Hematopoietic multipotent progenitor cell treated with erythropoietin and hydrocortisone succinate and interleukin-3 and kit ligand, for 17 days (in vitro differentiated cells): Measurements from ENCODE around the gene CD1D.
A peak's percentile ranks its signal among the peaks of the same experiment; 100 is the strongest.
"Not testable (repeated sequence)": the region's sequence is repeated elsewhere in the genome, so short reads cannot be mapped to it uniquely, and the experiment has no call there.

Source experiments
- DNase-seq: peaks from one replicate; pipeline ENCODE4 v3.0.0-alpha.2; 2015; ENCODE audit warnings: low spot score

Gene CD1D

DNA sequence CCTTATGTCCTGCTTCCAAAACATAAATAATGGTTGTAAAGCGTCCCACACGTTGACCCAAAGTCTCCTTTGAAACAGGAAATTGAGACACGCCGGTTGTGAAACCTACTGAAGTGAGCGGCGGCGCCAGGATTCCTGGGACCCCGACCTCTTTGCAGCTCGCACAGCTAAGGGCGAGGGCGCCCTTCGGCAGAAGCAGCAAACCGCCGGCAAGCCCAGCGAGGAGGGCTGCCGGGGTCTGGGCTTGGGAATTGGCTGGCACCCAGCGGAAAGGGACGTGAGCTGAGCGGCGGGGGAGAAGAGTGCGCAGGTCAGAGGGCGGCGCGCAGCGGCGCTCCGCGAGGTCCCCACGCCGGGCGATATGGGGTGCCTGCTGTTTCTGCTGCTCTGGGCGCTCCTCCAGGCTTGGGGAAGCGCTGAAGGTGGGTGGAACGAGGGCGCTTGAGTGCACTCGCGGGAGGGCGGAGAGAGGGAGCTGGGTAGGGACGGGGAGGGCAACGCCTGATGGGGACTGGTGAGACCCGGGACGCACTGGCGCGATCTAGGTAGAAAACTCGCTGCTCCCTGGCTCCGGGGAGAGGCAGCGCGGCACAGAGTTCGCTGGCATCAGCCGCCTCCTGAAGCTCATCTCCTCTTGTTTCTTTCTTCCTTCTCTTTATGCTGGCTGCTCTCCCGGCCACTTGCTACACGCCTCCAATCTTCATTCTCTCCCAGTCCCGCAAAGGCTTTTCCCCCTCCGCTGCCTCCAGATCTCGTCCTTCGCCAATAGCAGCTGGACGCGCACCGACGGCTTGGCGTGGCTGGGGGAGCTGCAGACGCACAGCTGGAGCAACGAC is at the start of gene CD1D:
Gene CD1D (plus strand): TSS at position 155 of the 836 bp plus-strand sequence. CDS start 207 bp downstream, at position 362.
- peak; percentile 19 for DNase-seq

- DNase-seq, result no peak
Observed at GRCh38 chr1:158131217-158131616, 49.5 kb upstream of the CD1D start.

- DNase-seq, result no peak
Observed at GRCh38 chr1:158140764-158141192, 39.9 kb upstream of the CD1D start.

- peak; percentile 21 for DNase-seq
Observed at GRCh38 chr1:158145173-158145719, 35.4 kb upstream of the CD1D start.

GRCh38 chr1:158146165-158146564 is 34.5 kb upstream of the CD1D start:
- no peak for DNase-seq

- no peak for DNase-seq
Observed at GRCh38 chr1:158146739-158147138, 34.0 kb upstream of the CD1D start.

DNA sequence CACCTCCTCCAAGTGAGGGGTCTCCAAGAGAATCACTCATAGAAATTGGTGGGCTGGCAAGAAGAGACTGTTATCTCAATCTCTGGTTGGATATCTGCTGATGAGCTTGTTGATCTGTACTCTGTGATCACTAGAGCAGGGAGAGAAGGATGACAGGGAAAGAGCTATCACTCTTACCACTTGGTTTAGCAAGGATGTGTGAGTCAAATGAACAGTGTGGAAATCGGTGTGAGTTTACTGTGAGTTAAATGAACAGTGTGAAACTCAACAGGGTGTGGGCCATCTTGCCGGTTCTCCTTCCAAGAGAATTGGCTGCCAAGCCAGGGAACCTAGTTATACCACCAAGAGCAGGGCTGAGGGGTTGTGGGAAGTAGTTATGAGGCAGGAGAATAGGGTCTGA is 33.3 kb upstream of the CD1D start:
- DNase-seq, result no peak

DNA sequence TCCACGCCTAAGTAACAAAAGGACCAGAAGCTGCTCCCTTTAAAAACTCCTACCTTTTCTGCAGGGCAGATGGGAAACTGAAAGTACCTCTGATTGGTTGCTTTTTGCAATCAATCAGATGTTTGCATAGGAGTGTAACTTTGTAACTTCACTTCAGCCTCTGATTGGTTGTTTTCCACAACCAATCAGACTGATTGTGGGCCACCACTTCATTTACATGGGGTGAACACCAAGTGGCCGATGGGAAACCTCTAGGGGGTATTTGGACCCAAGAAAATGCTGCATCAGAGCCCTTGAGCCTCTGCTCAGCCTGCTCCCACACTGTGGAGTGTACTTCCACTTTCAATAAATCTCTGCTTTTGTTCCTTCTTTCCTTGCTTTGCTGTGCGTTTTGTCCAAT is 32.8 kb upstream of the CD1D start:
- no peak for DNase-seq

DNA sequence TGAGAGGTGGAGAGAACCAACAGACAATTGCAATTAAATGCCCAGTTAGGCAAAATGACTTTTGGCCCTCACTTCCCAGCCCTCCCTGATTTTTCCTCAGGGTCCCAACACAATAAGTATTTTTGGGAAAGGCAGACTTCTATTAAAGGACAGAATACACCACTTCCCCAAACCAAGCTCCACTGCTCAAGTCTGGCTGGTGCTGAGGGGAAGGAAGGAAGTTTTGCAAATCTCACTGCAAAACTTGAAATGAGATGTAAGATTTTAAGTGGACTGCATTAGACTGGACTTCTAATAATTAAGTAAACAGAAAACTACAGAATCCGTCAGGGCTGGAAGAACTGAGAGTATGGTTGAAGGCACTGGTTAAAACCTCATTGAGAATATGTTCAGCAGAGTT is 32.2 kb upstream of the CD1D start:
- no peak for DNase-seq

DNA sequence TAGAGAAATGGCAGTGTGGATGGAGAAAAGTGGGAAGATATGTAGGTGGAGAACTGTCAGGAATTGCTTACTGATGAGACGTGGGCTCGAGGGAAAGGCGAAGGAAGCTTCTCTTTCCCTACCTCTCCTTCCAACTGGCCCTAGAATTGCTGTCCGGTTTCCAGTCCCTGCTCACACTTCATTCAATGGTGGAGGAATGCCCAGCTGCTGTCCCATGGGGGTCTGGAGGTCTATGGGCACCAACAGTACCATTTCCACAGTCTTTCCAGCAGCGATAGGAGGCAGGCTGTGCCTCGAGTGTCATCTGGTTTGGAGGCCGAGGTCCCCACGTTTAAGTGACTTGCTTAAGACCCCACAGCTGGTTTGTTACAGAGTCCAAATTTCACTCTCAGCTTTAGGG is 31.5 kb upstream of the CD1D start:
- no peak for DNase-seq

- peak; percentile 79 for DNase-seq
Observed at GRCh38 chr1:158149577-158150269, 31.0 kb upstream of the CD1D start.

- no peak for DNase-seq
Observed at GRCh38 chr1:158150523-158150922, 30.2 kb upstream of the CD1D start.

DNA sequence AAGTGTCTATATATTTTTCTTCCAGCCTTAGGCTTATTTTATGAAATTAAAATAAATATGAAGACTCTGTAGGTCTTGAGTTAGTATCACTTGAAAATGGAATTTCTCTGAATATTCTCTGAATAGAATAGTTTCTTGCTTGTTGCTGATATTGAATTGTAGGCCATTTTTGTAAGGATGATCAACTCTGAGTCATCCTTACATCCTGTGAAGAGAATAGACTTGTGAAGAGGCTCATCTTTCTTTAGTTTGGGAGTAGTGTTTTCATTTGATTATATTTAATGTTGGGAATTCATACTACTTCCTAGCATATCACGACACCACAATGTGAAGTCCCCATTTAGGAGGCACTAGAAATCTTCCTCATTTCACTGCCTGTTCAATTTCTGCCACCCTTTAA is 27.5 kb upstream of the CD1D start:
- DNase-seq, result no peak

DNA sequence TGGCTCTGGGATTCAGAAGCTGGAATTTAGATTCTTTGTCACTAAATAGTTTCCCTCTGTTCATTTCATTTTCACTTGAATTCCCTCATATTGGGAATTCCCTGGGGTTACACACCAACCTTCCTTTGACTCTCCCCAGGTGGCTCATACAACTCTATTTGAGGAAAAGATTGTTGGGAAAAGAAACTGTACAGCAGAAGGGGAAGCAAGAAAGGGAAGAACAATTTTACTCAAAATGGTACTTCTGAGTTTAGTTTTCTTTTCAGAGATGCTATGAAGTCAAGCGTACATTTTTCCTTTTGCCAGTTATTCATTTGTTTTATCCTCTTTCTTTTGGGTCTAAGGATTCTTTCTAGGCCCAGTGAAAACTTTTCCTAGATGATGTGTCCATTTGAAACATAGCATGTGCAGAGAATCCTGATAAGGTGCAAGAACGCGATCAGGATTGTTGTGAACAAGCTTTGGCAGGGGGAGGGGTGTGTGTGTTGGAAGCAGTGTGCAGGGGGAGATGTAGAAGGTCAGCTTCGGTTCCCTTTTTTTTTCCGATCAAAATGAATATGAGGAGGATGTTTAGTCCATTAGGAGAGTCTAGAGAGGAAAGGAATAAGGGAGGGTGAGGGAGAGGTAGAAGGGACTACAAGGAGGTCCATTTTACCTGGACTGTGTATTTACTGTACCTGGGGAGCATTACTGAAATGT is 26.8 kb upstream of the CD1D start:
- no peak for DNase-seq

- no peak for DNase-seq
Observed at GRCh38 chr1:158154501-158154900, 26.2 kb upstream of the CD1D start.

GRCh38 chr1:158155673-158156072 is 25.0 kb upstream of the CD1D start:
- peak; percentile 55 for DNase-seq

DNA sequence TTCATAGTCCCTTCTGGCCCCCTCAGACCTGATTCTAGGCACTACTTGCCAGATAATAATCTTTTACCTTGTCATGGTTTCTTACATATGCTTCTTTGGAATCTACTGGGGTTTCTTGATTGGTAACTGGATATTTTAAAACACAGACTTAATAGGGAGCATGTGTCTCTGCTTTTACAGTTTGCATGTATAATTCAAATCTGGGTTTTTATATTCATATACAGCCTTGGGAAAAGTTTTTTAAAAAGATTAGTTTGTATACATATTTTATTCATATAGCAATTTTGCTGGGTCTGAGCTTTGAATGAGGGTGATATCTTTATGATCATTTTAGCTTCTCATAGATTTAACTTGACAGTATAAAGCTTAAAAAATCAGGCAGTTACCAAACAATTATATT is 21.1 kb upstream of the CD1D start:
- DNase-seq, result no peak

DNA sequence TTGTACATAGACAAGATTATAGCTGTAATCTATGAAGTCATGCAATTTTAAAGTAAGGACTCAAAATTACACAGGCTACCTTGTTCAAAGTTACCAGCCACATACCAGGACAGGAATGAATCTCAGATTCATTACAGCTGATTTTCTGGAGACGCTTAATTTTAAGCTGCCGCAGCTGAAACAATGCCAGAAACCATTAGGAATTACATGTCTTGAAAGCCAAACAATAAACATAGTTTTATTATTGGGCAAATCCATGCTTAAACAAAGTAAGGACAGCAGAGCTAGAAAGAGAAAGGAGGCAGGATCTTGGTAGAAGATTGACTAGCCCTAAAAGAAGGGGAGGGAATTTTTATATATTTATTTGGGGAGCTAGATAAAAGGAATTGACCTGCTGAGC is 19.2 kb upstream of the CD1D start:
- no peak for DNase-seq

GRCh38 chr1:158163000-158163947 is 17.4 kb upstream of the CD1D start:
- no peak for DNase-seq

- DNase-seq, result no peak
Observed at GRCh38 chr1:158169105-158169504, 11.6 kb upstream of the CD1D start.

- DNase-seq, result not testable (repeated sequence)
Observed at GRCh38 chr1:158175915-158176314, 4.8 kb upstream of the CD1D start.
